Gastrocnemius medialis (tissue), 4 donors: ENCODE results near the gene C2CD4B.

Source experiments
- POLR2A ChIP-seq, 2 donors: fragments of 450-650 bp; IDR thresholded peaks; one replicate each; pipeline ENCODE4 v1.6.1; 2017; ENCODE audit warnings: antibody characterized with exemption in 2 of 2, mild to moderate bottlenecking in 2 of 2, moderate library complexity in 2 of 2
- TF ChIP-seq, protein P1 (sequence below), 5 experiments: fragments of 450-650 bp in 3 of 5; fragments of 200-600 bp in 2 of 5; sonication (generic) in 2 of 5; IDR thresholded peaks in 4 of 5; conservative IDR thresholded peaks in 1 of 5; 1 replicate in 4 of 5; 2 replicates in 1 of 5; pipeline ENCODE4 v1.5.1; 2016 to 2019; ENCODE audit warnings: antibody characterized with exemption in 5 of 5, mild to moderate bottlenecking in 3 of 5, moderate library complexity in 3 of 5

DNA sequence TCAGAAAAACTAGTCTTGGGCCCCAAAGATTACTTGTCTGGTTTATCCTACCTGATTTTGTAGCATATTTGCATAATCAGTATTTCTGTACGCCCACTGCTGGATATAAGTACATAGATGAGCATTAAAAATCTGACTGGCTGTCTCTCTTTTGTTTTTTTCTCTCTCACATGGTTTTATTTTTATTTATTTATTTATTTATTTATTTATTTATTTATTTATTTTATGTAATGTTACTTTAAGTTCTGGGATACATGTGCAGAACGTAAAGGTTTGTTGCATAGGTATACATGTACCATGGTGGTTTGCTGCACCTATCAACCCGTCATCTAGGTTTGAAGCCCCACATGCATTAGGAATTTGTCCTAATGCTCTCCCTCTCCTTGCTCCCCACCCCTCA lies 31.9 kb downstream of the C2CD4B start:
- TF ChIP-seq, protein P1, sequence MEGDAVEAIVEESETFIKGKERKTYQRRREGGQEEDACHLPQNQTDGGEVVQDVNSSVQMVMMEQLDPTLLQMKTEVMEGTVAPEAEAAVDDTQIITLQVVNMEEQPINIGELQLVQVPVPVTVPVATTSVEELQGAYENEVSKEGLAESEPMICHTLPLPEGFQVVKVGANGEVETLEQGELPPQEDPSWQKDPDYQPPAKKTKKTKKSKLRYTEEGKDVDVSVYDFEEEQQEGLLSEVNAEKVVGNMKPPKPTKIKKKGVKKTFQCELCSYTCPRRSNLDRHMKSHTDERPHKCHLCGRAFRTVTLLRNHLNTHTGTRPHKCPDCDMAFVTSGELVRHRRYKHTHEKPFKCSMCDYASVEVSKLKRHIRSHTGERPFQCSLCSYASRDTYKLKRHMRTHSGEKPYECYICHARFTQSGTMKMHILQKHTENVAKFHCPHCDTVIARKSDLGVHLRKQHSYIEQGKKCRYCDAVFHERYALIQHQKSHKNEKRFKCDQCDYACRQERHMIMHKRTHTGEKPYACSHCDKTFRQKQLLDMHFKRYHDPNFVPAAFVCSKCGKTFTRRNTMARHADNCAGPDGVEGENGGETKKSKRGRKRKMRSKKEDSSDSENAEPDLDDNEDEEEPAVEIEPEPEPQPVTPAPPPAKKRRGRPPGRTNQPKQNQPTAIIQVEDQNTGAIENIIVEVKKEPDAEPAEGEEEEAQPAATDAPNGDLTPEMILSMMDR (IDR thresholded peaks at IDR 0.05 in 4 of 5, conservative IDR thresholded peaks at IDR 0.05 in 1 of 5), result no peak
- no peak for TF ChIP-seq POLR2A (IDR thresholded peaks at IDR 0.05)
